ENCODE results near the gene C3. TPM values are rescaled to one million over a fixed set of nuclear protein-coding genes. Genes with fewer than 3 reads are reported as not detected.

Gene C3
- total RNA-seq (2022; extraction: Qiagen RNA extraction): 42.5 to 51.0 TPM (median 48.8 TPM) in 5 replicates

DNA sequence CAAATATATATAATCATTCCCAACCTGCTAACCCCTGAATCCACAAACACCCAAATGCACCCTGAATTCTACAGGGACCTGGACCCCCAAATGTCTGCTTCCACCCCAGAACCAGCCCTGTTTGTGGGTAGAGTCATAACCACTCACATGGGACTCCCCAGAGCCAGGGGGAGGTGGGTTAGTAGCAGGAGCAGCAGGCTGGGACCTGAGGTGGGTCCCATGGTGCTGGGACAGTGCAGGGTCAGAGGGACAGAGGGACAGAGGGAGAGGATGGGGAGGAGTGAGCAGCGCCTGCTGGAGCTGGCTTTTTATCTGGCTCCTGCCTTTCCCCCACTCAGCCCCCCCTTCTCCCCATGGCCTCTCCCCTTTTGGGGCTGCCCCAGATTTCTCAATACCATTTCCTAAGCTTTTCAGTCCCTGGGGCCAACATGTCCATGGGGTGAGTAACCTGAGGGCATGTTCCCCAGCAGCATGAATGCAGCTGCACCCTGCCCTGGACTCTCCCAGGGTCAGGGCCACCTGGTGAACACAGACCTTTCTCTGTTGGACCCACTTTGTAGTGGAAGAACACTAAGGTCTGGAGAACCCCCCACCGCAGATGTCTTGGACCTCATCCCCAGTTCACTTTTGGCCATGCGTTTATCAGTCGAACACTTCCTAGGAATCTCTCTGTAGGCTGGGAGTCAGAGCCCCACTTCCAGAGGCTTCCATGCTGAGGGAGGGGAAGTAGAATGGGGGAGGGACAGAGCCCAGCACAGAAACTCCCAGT, at the start of gene C3:
Gene C3, minus strand, starts transcription at position 282 of the 769 bp plus-strand sequence. Its CDS starts 61 bp downstream, at position 221.

DNA sequence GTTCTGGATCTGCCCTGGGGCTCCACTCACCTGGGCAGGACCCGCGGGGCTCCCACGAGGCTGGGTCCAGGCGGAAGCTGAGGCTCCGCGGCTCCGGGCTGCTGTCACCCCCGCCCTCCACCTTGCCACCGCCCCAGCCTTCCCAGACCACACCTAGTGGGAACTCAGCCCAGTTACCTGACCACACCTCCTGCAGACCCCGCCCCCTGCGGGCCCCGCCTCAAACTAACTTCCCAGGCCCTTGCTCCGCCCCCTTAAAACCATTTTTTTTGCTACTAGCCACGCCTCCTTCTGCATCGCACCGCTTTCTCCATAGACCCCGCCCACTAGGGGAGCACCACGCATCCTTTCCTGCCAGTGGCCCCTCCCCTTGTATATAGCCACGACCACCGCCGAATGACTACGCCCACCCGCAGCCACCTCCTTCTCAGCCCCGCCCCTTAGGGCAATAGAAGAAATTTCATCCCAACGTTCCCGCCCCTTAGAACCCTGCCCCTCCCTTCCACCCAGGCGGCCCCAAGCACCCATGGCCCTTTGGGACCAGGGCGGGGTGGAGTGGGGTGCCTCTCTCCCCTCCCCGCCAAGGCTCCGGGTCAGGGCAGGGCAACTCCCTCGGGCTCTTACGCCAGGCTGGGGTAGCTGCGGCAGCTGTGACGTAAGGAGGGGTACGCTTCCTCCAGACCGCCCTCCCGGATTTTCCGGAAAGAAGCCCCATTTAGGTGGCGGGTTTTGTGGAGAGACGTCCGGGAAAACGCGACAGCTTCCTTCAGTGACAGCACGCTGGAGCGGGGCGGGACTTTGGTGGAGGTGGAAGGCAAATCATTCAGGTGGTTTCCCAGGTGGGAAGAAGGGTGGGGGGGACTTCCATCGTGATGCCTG, 47.1 kb upstream of the C3 start, which contains the start of gene SH2D3A:
Gene SH2D3A, minus strand, starts transcription at position 79 of the 879 bp plus-strand sequence. CDS start 3,687 bp downstream, outside the sequence.

GRCh38 chr19:6739390-6739882, 19.0 kb upstream of the C3 start, which contains the start of gene TRIP10:
Gene TRIP10, plus strand, starts transcription at chr19:6739680. Its CDS starts 82 bp downstream, at chr19:6739762.

DNA sequence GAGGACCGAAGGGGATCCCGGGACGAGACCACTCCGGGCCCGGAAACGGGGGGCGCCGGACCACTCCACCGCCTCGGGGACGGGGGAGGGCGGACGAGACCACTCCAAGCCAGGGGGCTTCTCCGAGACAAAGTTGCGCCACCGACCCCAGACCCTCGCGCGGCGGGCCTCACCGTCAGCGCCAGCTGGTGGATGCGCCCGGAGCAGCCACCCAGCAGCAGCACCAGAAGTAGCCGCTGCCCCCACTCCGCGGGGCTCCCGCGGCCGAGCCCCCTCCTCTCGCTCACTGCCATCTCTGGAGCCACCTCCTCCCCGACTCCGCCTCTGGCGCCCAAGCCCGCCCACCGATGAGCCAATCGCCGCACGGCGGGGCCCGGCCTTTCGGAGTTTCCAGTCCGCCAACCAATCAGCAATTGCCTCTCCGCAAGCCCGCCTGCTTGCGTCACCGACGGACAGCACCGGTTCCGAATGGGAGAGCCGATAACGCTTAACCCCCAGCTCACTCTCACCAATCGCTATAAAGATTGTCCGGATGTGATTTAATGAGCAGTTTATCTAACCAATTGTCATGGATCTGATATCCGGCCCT, 16.9 kb upstream of the C3 start, which contains the start of gene GPR108:
Gene GPR108, minus strand, starts transcription at position 297 of the 589 bp plus-strand sequence. Its CDS starts 4 bp downstream, at position 293.

Other genes with a start within 250 kb of the C3 start
- 0.13 to 0.25 TPM (median 0.21 TPM) in 5 replicates for gene DENND1C, start 238.9 kb downstream of the C3 start, total RNA-seq (2022; extraction: Qiagen RNA extraction)
- 6.0 to 7.4 TPM (median 6.6 TPM) in 5 replicates for gene TUBB4A, start 218.3 kb downstream of the C3 start, total RNA-seq (2022; extraction: Qiagen RNA extraction)
- 2.3 to 4.8 TPM (median 4.5 TPM) in 5 replicates for gene TNFSF9, start 189.6 kb downstream of the C3 start, total RNA-seq (2022; extraction: Qiagen RNA extraction)
- gene CD70, start 129.5 kb downstream of the C3 start, total RNA-seq (2022; extraction: Qiagen RNA extraction): 11.4 to 24.9 TPM (median 21.6 TPM) in 5 replicates
- gene TNFSF14, start 50.5 kb downstream of the C3 start, total RNA-seq (2022; extraction: Qiagen RNA extraction): 0.05 to 0.17 TPM (median 0.13 TPM) in 5 replicates
- gene GPR108, start 16.9 kb upstream of the C3 start, total RNA-seq (2022; extraction: Qiagen RNA extraction): 32.9 to 43.0 TPM (median 40.9 TPM) in 5 replicates
- 84.3 to 96.4 TPM (median 93.1 TPM) in 5 replicates for gene TRIP10, start 19.0 kb upstream of the C3 start, total RNA-seq (2022; extraction: Qiagen RNA extraction)
- 15.8 to 19.9 TPM (median 17.4 TPM) in 5 replicates for gene SH2D3A, start 46.8 kb upstream of the C3 start, total RNA-seq (2022; extraction: Qiagen RNA extraction)
- gene VAV1, start 52.1 kb upstream of the C3 start, total RNA-seq (2022; extraction: Qiagen RNA extraction): 6.2 to 9.4 TPM (median 6.8 TPM) in 5 replicates
- 4.1 to 5.5 TPM (median 4.7 TPM) in 5 replicates for gene ADGRE1, start 166.9 kb upstream of the C3 start, total RNA-seq (2022; extraction: Qiagen RNA extraction)